Posterior cingulate gyrus (tissue), 11 donors: Measurements from ENCODE around the gene TBC1D24.

ENCODE experiments used
- DNase-seq, 10 donors: peaks; one replicate each; pipeline versions ENCODE4 v3.0.0 to v3.0.0-alpha.2; 2020 to 2021; ENCODE audit warnings: mixed read lengths in 3 of 10
- intact Hi-C: fragments of 100-400 bp; cut with DNase I; formaldehyde crosslinking; loops from one replicate; pipeline ENCODE4 v1.15.1; 2023

Gene TBC1D24

GRCh38 chr16:2511996-2512734, 37.2 kb downstream of the TBC1D24 start:
- no peak for DNase-seq
- intact Hi-C loops, result no loop called here

GRCh38 chr16:2512735-2513404, 37.9 kb downstream of the TBC1D24 start:
- peak in 1 of 10 donors; percentile 84 for DNase-seq
- intact Hi-C loops, result no loop called here

DNA sequence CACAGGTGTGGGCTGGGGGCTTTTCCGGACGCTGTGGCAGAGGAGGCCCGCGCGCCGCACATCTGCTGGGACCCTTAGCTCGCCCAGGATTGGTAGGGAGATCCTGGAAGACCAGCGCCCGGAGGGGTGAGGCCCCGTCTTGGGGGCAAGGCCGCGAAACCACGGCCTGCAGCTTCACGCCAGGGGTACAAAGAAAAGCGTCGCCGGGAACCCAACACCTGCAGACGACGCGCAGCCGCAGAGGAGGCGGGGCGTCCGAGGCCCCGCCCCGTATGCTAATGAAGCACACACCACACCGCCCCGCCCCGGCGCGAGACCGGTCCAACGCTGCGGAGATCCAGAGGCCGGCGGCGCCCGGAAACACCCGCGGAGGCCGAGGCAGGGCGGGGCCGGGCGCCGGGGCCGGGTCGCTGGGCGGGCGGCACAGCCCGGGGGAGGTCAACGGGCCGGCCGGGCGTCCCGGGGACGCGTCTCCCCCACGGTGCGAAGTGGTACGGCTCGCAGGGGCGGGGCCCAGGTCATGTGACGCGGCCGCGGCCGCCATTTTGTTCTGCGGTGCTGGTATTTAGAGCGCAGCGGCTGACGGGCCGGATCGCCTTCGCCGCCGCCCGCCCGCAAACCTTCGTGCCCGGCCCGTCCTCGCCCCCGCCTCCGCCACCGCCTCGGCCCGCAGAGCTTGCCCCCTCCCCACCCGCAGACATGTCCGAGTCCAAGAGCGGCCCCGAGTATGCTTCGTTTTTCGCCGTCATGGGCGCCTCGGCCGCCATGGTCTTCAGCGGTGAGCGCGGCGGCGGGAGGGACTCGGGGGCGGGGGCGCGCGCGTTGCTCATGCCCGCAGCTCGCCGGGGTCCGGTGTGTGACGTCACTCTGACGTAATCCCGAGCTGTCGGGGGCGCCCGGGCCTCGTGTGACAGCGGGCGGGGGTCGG, 38.7 kb downstream of the TBC1D24 start, which contains the start of gene ATP6V0C:
Gene ATP6V0C, plus strand, starts transcription at position 548 of the 928 bp plus-strand sequence. Its CDS starts 152 bp downstream, at position 700.
- intact Hi-C loops, result no loop called here
- peak; percentile 79 to 99 (median 90) for DNase-seq

DNA sequence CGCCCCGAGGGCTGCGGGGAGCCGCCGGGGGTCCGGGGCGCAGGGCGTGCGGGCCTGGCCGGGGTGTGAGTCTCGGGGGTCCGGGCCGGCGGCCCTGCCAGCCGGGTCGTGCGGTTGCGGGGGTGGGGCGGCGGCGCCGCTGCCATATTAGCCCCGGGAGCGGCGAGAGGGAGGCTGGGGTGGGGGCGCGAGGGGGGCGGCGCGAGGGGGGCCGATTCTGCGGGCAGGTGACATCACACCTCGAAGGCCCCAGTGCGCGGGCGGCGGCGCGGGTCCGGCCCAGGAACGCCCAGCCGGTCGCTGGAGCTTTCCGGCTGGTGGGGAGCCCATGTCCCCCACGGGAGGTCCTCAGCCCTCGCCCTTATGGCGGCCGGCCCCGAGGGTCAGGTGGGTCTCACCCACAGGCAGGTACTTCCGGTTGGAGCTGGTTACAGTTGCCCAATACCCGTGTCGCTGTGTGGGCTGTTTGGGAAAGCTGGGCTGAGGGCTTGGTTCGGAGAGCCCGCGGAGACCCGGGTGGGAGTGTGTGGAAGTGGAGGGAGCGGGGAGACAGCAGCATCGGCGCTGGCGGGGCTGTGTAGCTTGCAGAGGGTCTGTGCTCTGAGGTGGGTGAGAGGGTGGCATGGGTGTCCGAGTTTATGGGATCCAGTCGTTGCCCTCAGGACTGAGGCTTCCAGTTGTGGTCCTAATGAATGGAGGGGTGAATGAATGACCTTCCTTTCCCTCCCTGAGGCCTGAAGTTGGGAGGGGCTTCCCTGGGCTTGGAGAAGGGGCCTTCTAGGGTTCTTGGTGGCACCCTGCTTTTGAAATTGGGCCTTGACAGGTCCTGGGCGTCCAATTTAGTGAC, 39.6 kb downstream of the TBC1D24 start:
- intact Hi-C loops, result no loop called here

GRCh38 chr16:2515180-2515851, 40.4 kb downstream of the TBC1D24 start:
- peak in 1 of 10 donors; percentile 65 for DNase-seq
- intact Hi-C loops, result no loop called here

More for the DNA sequence above, 39.6 kb downstream of the TBC1D24 start:
- DNase-seq, result peak in 1 of 10 donors; percentile 86

DNA sequence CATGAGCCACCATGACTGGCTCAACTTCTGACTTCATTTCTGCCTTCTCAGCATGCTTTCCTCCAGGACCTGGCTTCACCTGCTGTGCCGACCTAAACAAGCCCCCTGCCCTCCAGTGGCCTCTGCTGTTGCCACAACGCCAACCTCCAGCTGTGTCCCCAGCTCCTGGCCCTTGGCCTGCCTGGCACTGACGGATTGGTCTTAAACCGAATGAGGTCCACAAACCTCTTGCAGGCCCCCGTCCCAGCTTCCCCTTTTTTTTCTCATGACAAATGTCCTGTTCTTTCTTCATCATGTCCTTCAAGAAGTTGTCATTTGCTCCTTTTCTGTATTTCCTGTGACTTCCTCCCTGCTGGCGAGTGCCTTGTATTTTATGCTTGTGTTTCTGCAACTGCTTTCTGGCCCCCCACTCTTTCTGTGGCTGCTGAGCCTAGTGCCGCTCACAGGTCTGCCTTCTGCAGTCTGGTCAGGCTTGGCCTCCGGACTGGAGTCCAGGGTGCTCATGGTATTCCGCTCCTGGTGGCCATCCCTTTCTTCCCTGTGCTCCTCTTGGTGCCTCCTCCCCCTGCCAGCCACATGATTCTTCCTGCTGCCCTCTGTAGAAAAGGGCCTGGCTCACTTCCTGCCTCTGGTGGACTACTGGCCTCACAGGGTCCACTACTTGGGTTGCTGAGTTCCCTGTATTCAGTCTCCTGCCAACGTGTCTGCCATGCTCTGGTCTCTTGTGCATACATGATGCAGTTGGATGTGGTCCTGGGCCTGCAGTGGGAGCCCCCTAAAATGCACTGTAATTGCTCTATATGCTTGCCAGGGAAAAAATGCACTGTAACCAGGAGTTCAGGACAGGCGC, 41.7 kb downstream of the TBC1D24 start:
- DNase-seq, result peak in 1 of 10 donors; percentile 80
- intact Hi-C loops, result no loop called here

DNA sequence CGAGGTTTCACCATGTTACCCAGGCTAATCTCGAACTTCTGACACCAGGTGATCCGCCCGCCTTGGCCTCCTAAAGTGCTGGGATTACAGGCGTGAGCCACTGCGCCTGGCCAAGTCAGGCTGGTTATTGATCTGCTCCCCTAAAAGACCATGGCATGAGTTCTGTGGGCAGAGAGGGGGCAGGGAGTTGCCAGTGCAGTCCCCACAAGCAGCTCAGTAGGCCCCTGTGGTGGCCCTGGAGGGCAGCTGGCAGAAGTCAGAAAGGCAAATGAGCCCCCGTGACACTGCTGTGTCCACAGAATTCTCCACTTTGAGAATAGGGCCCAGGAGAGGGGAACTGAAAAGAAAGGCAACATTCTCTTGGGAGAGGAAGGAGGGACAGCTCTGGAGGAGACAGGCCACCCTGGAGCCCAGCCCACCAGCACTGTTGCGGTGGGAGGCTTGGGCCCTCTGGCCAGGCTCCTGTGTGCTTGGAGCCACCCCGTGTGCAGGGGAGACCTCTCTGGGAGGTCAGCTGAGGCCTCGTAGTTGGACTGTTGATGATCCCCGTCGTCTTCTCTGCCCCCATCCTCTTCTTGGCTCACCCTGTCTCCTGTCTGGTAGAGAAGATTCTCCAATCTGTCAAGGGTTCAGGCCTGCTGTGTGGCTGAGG, 43.2 kb downstream of the TBC1D24 start:
- peak in 1 of 10 donors; percentile 29 for DNase-seq
- intact Hi-C loops, result no loop called here

- peak in 2 of 10 donors; percentile 73 to 86 for DNase-seq
- intact Hi-C loops, result no loop called here
Measured at GRCh38 chr16:2518823-2519710, 44.1 kb downstream of the TBC1D24 start.

DNA sequence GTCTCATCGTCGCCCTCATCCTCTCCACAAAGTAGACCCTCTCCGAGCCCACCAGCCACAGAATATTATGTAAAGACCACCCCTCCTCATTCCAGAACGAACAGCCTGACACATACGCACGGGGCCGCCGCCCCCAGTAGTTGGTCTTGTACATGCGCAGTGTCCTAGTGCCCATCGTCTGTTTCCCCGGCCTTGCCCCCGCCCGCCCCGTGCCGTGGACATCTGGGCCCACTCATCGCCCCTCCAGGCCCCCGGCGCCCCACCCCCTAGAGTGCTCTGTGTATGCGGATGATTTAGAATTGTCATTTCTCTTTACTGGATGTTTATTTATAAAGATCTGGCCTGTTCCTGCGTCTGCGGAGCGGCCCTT, 44.8 kb downstream of the TBC1D24 start:
- intact Hi-C loops, result no loop called here

GRCh38 chr16:2520097-2520783, 45.3 kb downstream of the TBC1D24 start, which contains the start of gene AMDHD2:
Gene AMDHD2, plus strand, starts transcription at chr16:2520371. Its CDS starts 88 bp downstream, at chr16:2520459.
- intact Hi-C loops, result no loop called here
- DNase-seq, result peak; percentile 78 to 97 (median 87)

More for the DNA sequence above, 44.8 kb downstream of the TBC1D24 start:
- peak in 1 of 10 donors; percentile 80 for DNase-seq

- intact Hi-C loops, result no loop called here
- peak in 2 of 10 donors; percentile 78 to 84 for DNase-seq
Measured at GRCh38 chr16:2520784-2521531, 46.0 kb downstream of the TBC1D24 start.

DNA sequence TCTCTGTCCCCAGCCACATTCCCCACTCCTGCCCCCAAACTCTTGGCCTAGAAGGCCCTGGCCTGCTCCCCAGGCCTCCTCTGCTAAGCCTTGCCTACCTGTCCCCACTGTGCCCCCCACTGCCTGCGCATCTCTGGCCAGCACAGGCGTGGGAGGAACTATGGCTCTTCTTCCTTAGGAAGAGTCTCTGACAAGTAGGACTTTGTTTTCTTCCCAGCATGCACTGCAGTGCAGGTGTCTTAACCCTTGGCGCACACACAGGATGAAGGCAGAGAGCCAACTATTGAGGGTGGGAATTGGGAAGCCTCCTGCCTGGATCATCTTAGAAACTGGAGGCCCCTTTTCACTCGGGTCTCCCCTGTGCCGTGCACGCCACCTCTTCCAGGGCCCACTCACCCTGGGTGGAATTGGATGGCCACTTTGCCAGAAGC, 48.9 kb downstream of the TBC1D24 start:
- intact Hi-C loops, result no loop called here
- DNase-seq, result peak in 1 of 10 donors; percentile 54

DNA sequence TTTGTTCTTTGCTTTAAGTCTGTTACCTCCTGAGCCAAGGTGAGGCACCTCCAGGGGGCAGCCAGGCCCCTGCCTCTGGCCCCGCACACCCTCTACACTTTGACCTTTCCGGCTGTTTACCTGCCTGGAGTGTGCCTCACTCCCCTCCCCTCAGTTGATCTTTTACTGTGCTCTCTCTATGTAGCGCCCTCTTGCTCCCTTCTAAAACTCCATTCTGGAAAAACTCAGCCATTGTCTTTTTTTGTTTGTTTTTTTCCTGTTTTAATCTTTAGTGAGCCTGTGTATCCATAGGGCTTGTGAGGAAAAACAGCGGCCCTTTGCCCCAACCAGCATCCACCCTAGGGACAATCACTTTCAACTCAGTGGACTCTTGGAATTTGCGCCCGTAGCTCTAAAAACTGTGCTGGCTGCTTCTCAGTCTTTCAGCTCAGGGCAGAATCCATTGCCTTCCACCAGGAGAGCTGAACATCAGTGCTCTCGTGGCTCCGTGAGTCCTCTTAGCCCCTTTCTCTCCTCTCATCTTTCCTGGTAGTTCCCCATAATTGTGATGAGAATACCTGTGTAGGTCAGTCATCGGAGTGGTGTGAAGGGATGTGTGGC, 49.5 kb downstream of the TBC1D24 start:
- DNase-seq, result peak in 1 of 10 donors; percentile 3
- intact Hi-C loops, result no loop called here

GRCh38 chr16:2526135-2526534, 51.2 kb downstream of the TBC1D24 start:
- intact Hi-C loops, result no loop called here
- DNase-seq, result peak in 1 of 10 donors; percentile 41
